DND-41 (cell line): ENCODE results near the gene PLD6.

ENCODE experiments used
- EZH2 ChIP-seq: IDR thresholded peaks from 3 replicates; pipeline ENCODE4 v1.6.1; 2012; ENCODE audit warnings: borderline replicate concordance, low read depth, mild to moderate bottlenecking, moderate library complexity, low read length, inconsistent platforms; ENCODE audit not compliant: severe bottlenecking
- TF ChIP-seq, protein P1 (sequence below): IDR thresholded peaks from 2 replicates; pipeline ENCODE4 v1.5.1; 2012; ENCODE audit warnings: borderline replicate concordance, low read length, moderate library complexity, mild to moderate bottlenecking; ENCODE audit not compliant: poor library complexity, severe bottlenecking; ENCODE audit errors: extremely low read depth

DNA sequence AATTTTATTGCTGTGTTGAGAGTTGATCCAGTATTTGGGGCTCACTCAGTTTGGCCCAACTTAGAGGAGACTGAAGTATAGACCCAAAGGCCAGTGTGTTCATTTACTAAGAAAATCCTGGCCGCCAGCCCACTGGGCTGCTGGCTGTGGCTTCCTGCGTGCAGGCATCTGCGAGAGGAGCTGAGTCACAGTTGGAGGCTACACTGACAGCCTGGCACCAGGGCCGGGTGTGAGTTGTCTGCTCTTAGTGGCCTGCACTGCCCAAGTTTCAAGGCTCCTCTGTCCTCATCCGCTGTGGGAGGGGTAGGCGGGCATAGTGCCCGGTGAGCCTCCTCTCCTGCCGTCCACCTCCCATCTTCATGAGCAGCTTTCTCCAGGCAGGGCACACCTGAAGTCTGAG lies 54.2 kb downstream of the PLD6 start:
- TF ChIP-seq, protein P1, sequence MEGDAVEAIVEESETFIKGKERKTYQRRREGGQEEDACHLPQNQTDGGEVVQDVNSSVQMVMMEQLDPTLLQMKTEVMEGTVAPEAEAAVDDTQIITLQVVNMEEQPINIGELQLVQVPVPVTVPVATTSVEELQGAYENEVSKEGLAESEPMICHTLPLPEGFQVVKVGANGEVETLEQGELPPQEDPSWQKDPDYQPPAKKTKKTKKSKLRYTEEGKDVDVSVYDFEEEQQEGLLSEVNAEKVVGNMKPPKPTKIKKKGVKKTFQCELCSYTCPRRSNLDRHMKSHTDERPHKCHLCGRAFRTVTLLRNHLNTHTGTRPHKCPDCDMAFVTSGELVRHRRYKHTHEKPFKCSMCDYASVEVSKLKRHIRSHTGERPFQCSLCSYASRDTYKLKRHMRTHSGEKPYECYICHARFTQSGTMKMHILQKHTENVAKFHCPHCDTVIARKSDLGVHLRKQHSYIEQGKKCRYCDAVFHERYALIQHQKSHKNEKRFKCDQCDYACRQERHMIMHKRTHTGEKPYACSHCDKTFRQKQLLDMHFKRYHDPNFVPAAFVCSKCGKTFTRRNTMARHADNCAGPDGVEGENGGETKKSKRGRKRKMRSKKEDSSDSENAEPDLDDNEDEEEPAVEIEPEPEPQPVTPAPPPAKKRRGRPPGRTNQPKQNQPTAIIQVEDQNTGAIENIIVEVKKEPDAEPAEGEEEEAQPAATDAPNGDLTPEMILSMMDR, result no peak
- no peak for TF ChIP-seq EZH2
